OCI-LY3 (cell line): ENCODE data around the gene MTERF2.
"Not testable (repeated sequence)": the region's sequence is repeated elsewhere in the genome, so short reads cannot be mapped to it uniquely, and the experiment has no call there.

Source experiments
- H2AFZ ChIP-seq: fragments of 200-600, 300-600 bp; shearing (Covaris generic); 2 replicates; pipeline ENCODE4 v1.6.0; 2014; ENCODE audit warnings: antibody characterized with exemption, low read depth, low read length
- H3K27ac ChIP-seq: fragments of 200-600, 300-600 bp; sonication (generic); 2 replicates; pipeline ENCODE4 v1.5.1; 2014; ENCODE audit warnings: mild to moderate bottlenecking, low read length, moderate library complexity, mixed read lengths
- H3K27me3 ChIP-seq: fragments of 200-600, 300-600 bp; sonication (generic); 2 replicates; pipeline ENCODE4 v1.6.1; 2014; ENCODE audit warnings: low read depth, low read length, mixed read lengths
- H3K36me3 ChIP-seq: fragments of 200-600, 300-600 bp; sonication (generic); replicated peaks from 2 replicates; pipeline ENCODE3; 2014; ENCODE audit warnings: low read depth, low read length, mixed read lengths
- H3K4me1 ChIP-seq: fragments of 300-600, 200-600 bp; sonication (generic); 2 replicates; pipeline ENCODE4 v1.6.1; 2014; ENCODE audit warnings: low read length, mixed read lengths
- H3K4me2 ChIP-seq: fragments of 200-600, 300-600 bp; sonication (generic); 2 replicates; pipeline ENCODE4 v1.6.1; 2014; ENCODE audit warnings: low read length, mixed read lengths
- H3K4me3 ChIP-seq: fragments of 300-600, 200-600 bp; sonication (generic); 2 replicates; pipeline ENCODE4 v1.5.1; 2014; ENCODE audit warnings: antibody characterized with exemption, mild to moderate bottlenecking, low read length, moderate library complexity
- H3K79me2 ChIP-seq: fragments of 300-600, 200-600 bp; shearing (Covaris generic); 2 replicates; pipeline ENCODE4 v1.6.1; 2014; ENCODE audit warnings: mild to moderate bottlenecking, low read length, mixed read lengths
- H3K9ac ChIP-seq: fragments of 300-600, 200-600 bp; shearing (Covaris generic); 2 replicates; pipeline ENCODE4 v1.6.0; 2014; ENCODE audit warnings: mild to moderate bottlenecking, low read length, moderate library complexity
- H3K9me3 ChIP-seq: fragments of 200-600, 300-600 bp; shearing (Covaris generic); 2 replicates; pipeline ENCODE4 v1.6.1; 2014; ENCODE audit warnings: low read length, mixed read lengths; ENCODE audit not compliant: insufficient read depth
- H4K20me1 ChIP-seq: fragments of 200-600, 300-600 bp; sonication (generic); 2 replicates; pipeline ENCODE4 v1.6.1; 2016; ENCODE audit warnings: low read length, mixed read lengths; ENCODE audit not compliant: insufficient read depth
- CTCF ChIP-seq: fragments of 200-600, 300-600 bp; sonication (generic); IDR thresholded peaks from 2 replicates; pipeline ENCODE4 v1.5.1; 2014; ENCODE audit warnings: antibody characterized with exemption, low read length, low read depth
- EZH2phosphoT487 ChIP-seq: fragments of 200-600 bp; shearing (Covaris generic); IDR thresholded peaks from 2 replicates; pipeline ENCODE4 v1.6.1; 2018; ENCODE audit warnings: antibody characterized with exemption, mixed run types, low read depth

Gene MTERF2

GRCh38 chr12:107026806-107027635 lies 40.1 kb upstream of the MTERF2 start:
- Histone ChIP-seq H3K27ac (no peak overlapping the region), H3K4me2 (no peak overlapping the region), H3K36me3 (no peaks in the 10 kb centered on the region), H3K9me3 (no peaks in the 10 kb centered on the region), H4K20me1 (no peaks in the 10 kb centered on the region), H3K9ac (no peak overlapping the region), H3K79me2 (no peaks in the 10 kb centered on the region), H3K4me3 (no peak overlapping the region), H3K4me1 (no peaks in the 10 kb centered on the region), H2AFZ (no peak overlapping the region), H3K27me3 (peaks cover 3% of the 10 kb centered on the region)
- TF ChIP-seq EZH2phosphoT487 = no peak
- TF ChIP-seq CTCF = no peak

- not testable (repeated sequence) for H3K4me3 ChIP-seq, H3K36me3 ChIP-seq, H3K4me2 ChIP-seq, H4K20me1 ChIP-seq, H3K9ac ChIP-seq, H3K79me2 ChIP-seq, H3K9me3 ChIP-seq, H2AFZ ChIP-seq, H3K27ac ChIP-seq, H3K27me3 ChIP-seq, H3K4me1 ChIP-seq
Observed at GRCh38 chr12:107026356-107026755, 39.4 kb upstream of the MTERF2 start.

- Histone ChIP-seq H2AFZ (no peak overlapping the region), H3K27me3 (peaks cover 3% of the 10 kb centered on the region), H3K9me3 (no peaks in the 10 kb centered on the region), H3K36me3 (no peaks in the 10 kb centered on the region), H3K4me1 (no peaks in the 10 kb centered on the region), H3K27ac (no peak overlapping the region), H3K79me2 (no peaks in the 10 kb centered on the region), H3K4me3 (no peak overlapping the region), H3K4me2 (no peak overlapping the region), H4K20me1 (no peaks in the 10 kb centered on the region), H3K9ac (no peak overlapping the region)
- TF ChIP-seq CTCF (no peak), EZH2phosphoT487 (no peak)
Observed at GRCh38 chr12:107025671-107026070, 38.7 kb upstream of the MTERF2 start.

GRCh38 chr12:107019546-107019945 lies 32.6 kb upstream of the MTERF2 start:
- Histone ChIP-seq H4K20me1 (no peaks in the 10 kb centered on the region), H3K9ac (no peak overlapping the region), H3K9me3 (no peaks in the 10 kb centered on the region), H3K4me1 (peaks cover 4% of the 10 kb centered on the region; the same call in 1 of the 2 replicates), H3K27me3 (peaks cover 3% of the 10 kb centered on the region), H3K27ac (no peak overlapping the region), H2AFZ (no peak overlapping the region), H3K79me2 (no peaks in the 10 kb centered on the region), H3K4me3 (no peak overlapping the region), H3K36me3 (no peaks in the 10 kb centered on the region), H3K4me2 (no peak overlapping the region)
- TF ChIP-seq EZH2phosphoT487 = no peak

- H3K4me2 ChIP-seq = no peak overlapping the region
- H3K27ac ChIP-seq = no peak overlapping the region
- no peaks in the 10 kb centered on the region for H4K20me1 ChIP-seq
- H3K9ac ChIP-seq = no peak overlapping the region
- no peaks in the 10 kb centered on the region for H3K36me3 ChIP-seq
- TF ChIP-seq EZH2phosphoT487 (no peak), CTCF (no peak)
- no peak overlapping the region for H2AFZ ChIP-seq
- no peak overlapping the region for H3K4me3 ChIP-seq
- H3K27me3 ChIP-seq = peaks cover 8% of the 10 kb centered on the region; the same call in 1 of the 2 replicates
- peaks cover 4% of the 10 kb centered on the region; the same call in 1 of the 2 replicates for H3K4me1 ChIP-seq
- no peaks in the 10 kb centered on the region for H3K9me3 ChIP-seq
- H3K79me2 ChIP-seq = no peaks in the 10 kb centered on the region
Observed at GRCh38 chr12:107017042-107017441, 30.1 kb upstream of the MTERF2 start.
